ENCODE data around the gene SCN11A. TPM values are rescaled to one million over a fixed set of nuclear protein-coding genes. Genes with fewer than 3 reads are reported as not detected.

SCN11A gene
- total and polyA plus RNA-seq, 9 of the 15 experiments (the other 6 are each of a cell fraction or from before 2014, with no cell fraction given): 0.01 to 0.05 (median 0.04) TPM; not detected in 6

DNA sequence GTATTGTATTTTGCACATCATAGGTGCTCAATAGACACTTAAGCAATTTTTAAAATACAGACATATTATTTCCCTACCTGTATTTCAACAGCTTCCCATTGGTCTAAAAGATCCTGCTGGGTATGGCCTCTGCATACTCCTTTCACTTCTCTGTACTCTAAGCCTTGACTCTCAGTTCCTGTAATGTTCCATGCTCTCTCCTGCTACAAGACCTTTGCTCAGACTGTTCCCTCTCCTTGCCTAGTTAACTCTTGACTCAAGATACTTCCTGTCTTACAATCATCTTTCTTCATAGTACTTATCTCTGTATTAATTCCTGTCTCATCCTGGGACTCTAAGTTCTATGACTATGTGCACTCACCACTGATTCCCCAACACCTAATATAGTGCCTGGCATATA lies 1.7 kb downstream of the SCN11A start:
- no peak for ATAC-seq
- in situ Hi-C loops (cut with MboI): no loop called here
- H2AFZ ChIP-seq (ENCODE audit: low read depth, low read length): no peak overlapping the region
- intact Hi-C loops (cut with micrococcal nuclease): no loop called here
- H3K9ac ChIP-seq (ENCODE audit: insufficient read depth in 1 of 2, low read depth in 2 of 2, low read length in 2 of 2): no peak overlapping the region
- TF ChIP-seq HMGN3 (IDR thresholded peaks at IDR 0.05; ENCODE audit: borderline replicate concordance, extremely low read depth, insufficient read length, low read depth, low read length): no peak
- TF ChIP-seq NFRKB (IDR thresholded peaks at IDR 0.05; ENCODE audit: low read depth): no peak
- no peak for TF ChIP-seq ZNF175 (CRISPR knock-in tag; IDR thresholded peaks at IDR 0.05; ENCODE audit: low read depth)
- TF ChIP-seq RBM14 (IDR thresholded peaks at IDR 0.05; ENCODE audit: borderline replicate concordance, insufficient read depth, low read depth, low read length): no peak
- no peak for TF ChIP-seq CCAR2 (IDR thresholded peaks at IDR 0.05; ENCODE audit: low read depth, low read length)
- TF ChIP-seq SMARCB1 (IDR thresholded peaks at IDR 0.05; ENCODE audit: insufficient read length, low read depth): no peak
- no peak for TF ChIP-seq SMARCA4 (IDR thresholded peaks at IDR 0.05)
- TF ChIP-seq ZC3H4 (CRISPR knock-in tag; IDR thresholded peaks at IDR 0.05; ENCODE audit: borderline replicate concordance): no peak
- no peak for TF ChIP-seq ERF (CRISPR knock-in tag; IDR thresholded peaks at IDR 0.05)
- TF ChIP-seq ILF3 (IDR thresholded peaks at IDR 0.05; ENCODE audit: borderline replicate concordance): no peak
- TF ChIP-seq BRD9 (IDR thresholded peaks at IDR 0.05; ENCODE audit: low read depth, partially characterized antibody): no peak
- TF ChIP-seq LARP7 (IDR thresholded peaks at IDR 0.05): no peak
- no peak for TF ChIP-seq XRCC5 (IDR thresholded peaks at IDR 0.05; ENCODE audit: low read depth, low read length)
- TF ChIP-seq TEAD2 (tag; IDR thresholded peaks at IDR 0.05): no peak
- no peak for TF ChIP-seq ZNF316 (IDR thresholded peaks at IDR 0.05)
- no peak for TF ChIP-seq CCNT2 (IDR thresholded peaks at IDR 0.05; ENCODE audit: borderline replicate concordance, extremely low read depth, insufficient read length, low read depth, low read length)
- TF ChIP-seq EP400 (IDR thresholded peaks at IDR 0.05): no peak
- TF ChIP-seq, protein P1, sequence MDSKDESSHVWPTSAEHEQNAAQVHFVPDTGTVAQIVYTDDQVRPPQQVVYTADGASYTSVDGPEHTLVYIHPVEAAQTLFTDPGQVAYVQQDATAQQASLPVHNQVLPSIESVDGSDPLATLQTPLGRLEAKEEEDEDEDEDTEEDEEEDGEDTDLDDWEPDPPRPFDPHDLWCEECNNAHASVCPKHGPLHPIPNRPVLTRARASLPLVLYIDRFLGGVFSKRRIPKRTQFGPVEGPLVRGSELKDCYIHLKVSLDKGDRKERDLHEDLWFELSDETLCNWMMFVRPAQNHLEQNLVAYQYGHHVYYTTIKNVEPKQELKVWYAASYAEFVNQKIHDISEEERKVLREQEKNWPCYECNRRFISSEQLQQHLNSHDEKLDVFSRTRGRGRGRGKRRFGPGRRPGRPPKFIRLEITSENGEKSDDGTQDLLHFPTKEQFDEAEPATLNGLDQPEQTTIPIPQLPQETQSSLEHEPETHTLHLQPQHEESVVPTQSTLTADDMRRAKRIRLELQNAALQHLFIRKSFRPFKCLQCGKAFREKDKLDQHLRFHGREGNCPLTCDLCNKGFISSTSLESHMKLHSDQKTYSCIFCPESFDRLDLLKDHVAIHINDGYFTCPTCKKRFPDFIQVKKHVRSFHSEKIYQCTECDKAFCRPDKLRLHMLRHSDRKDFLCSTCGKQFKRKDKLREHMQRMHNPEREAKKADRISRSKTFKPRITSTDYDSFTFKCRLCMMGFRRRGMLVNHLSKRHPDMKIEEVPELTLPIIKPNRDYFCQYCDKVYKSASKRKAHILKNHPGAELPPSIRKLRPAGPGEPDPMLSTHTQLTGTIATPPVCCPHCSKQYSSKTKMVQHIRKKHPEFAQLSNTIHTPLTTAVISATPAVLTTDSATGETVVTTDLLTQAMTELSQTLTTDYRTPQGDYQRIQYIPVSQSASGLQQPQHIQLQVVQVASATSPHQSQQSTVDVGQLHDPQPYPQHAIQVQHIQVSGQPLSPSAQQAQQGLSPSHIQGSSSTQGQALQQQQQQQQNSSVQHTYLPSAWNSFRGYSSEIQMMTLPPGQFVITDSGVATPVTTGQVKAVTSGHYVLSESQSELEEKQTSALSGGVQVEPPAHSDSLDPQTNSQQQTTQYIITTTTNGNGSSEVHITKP (IDR thresholded peaks at IDR 0.05; ENCODE audit: partially characterized antibody): no peak
- H3K27me3 ChIP-seq (ENCODE audit: control insufficient read depth in 2 of 2, insufficient read depth in 2 of 2, low read length in 2 of 2): no peaks in the 10 kb centered on the region
- no peak overlapping the region for H3K4me2 ChIP-seq (ENCODE audit: insufficient read depth, low read length)
- H3K9me1 ChIP-seq (ENCODE audit: control insufficient read depth, insufficient read depth, low read length): no peaks in the 10 kb centered on the region
- H3K4me3 ChIP-seq: no peak overlapping the region
- peaks cover 3% of the 10 kb centered on the region; the same call in 1 of the 2 replicates for H3K9me3 ChIP-seq (replicated peaks; ENCODE audit: control insufficient read depth, insufficient read depth, low read depth, low read length)
- no peaks in the 10 kb centered on the region for H4K20me1 ChIP-seq (replicated peaks; ENCODE audit: control insufficient read depth, insufficient read depth, low read length)
- POLR2A ChIA-PET: interaction anchor here (0.6 to 1.0 kb wide), 2 partner anchors 47 to 89 kb away, joined by 3 read pairs; no protein-coding TSS in a partner anchor
- CTCF ChIA-PET (ENCODE audit: low intra/inter-chr PET ratio): no interaction called here
- no TSS peak for BruUV-seq (replicated peaks)
- FAIRE-seq: no peak
- H3K4me1 ChIP-seq (replicated peaks in 1 of 2; ENCODE audit: control insufficient read depth in 2 of 2, insufficient read depth in 2 of 2, low read length in 2 of 2): peaks cover 5 to 9% of the 10 kb centered on the region in 2 experiments; a peak in 4 of 5 replicates
- H3K36me3 ChIP-seq (ENCODE audit: control insufficient read depth, insufficient read depth, low read length): no peaks in the 10 kb centered on the region
- H3K79me2 ChIP-seq (ENCODE audit: control insufficient read depth, insufficient read depth, low read length): peaks cover 31% of the 10 kb centered on the region
- DNase-seq (ENCODE audit: extremely low read depth in 1 of 4, low spot score in 3 of 4): no peak
- H3K27ac ChIP-seq (ENCODE audit: extremely low read depth, low read depth, low read length): no peak overlapping the region
